Measurements from ENCODE around the gene TP53.

The TP53 gene

DNA sequence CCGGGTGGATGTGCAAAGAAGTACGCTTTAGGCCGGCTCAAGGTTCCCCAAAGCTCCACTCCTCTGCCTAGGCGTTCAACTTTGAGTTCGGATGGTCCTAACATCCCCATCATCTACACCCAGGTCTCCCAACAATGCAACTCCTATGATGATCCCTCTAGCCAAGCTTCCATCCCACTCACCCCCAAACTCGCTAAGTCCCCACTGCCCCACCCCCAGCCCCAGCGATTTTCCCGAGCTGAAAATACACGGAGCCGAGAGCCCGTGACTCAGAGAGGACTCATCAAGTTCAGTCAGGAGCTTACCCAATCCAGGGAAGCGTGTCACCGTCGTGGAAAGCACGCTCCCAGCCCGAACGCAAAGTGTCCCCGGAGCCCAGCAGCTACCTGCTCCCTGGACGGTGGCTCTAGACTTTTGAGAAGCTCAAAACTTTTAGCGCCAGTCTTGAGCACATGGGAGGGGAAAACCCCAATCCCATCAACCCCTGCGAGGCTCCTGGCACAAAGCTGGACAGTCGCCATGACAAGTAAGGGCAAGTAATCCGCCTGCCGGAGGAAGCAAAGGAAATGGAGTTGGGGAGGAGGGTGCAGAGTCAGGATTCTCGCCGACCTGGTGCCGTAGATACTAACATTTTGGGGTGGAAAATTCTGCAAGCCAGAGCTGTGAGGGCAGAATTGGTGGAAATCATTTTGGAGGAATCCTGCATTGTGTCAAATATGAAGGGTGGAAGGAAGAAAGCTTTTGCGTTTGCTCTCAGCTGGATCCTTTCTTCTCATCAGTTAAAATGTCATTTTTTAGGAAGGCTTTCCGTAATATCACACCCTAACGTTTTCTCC is at the start of gene TP53:
TP53 (minus strand) TSS at position 419 of the 836 bp plus-strand sequence. CDS start 10,896 bp downstream, outside the sequence.
- Histone ChIP-seq H3K4me1 (ENCODE audit: insufficient read depth, low read length) (peaks cover 33% of the 10 kb centered on the region), H3K4me3 (ENCODE audit: low read length) (peak within 1 kb of the TSS; percentile 83), H3K9me3 (ENCODE audit: low read length) (no peaks in the 10 kb centered on the region), H2AFZ (ENCODE audit: low read depth, low read length) (peak within 1 kb of the TSS; percentile 24), H3K36me3 (ENCODE audit: insufficient read depth, low read length) (peaks cover 4% of the 10 kb centered on the region), H3K27me3 (ENCODE audit: insufficient read depth, low read length) (no peaks in the 10 kb centered on the region)

DNA sequence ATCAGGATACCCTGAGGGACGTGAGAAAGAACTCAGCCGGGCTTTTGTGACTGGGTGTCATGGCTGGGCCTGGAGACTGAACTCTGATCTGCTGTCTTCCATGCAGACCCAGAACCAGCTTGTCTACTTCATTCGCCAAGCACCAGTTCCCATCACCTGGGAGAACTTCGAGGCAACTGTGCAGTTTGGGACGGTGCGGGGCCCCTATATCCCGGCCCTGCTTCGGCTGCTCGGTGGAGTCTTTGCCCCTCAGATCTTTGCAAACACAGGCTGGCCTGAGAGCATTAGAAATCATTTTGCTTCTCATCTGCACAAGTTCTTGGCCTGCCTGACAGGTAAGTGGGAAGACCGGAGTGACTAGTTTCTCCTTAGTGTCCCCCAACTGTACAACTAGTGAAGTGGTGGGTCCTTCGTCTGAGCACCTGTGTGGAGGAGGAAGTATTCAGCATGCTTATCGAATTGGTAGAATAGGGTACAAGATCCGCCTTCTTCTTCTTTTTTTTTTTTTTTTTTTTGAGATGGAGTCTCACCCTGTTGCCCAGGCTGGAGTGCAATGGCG is 45.8 kb upstream of the TP53 start:
- H3K4me3 ChIP-seq (ENCODE audit: low read length), result no peak overlapping the region
- no peaks in the 10 kb centered on the region for H3K9me3 ChIP-seq (ENCODE audit: low read length)
- peaks cover 4% of the 10 kb centered on the region for H3K4me1 ChIP-seq (ENCODE audit: insufficient read depth, low read length)
- H3K27me3 ChIP-seq (ENCODE audit: insufficient read depth, low read length), result peaks cover 15% of the 10 kb centered on the region
- H3K36me3 ChIP-seq (ENCODE audit: insufficient read depth, low read length), result no peaks in the 10 kb centered on the region
- no peak overlapping the region for H2AFZ ChIP-seq (ENCODE audit: low read depth, low read length)

DNA sequence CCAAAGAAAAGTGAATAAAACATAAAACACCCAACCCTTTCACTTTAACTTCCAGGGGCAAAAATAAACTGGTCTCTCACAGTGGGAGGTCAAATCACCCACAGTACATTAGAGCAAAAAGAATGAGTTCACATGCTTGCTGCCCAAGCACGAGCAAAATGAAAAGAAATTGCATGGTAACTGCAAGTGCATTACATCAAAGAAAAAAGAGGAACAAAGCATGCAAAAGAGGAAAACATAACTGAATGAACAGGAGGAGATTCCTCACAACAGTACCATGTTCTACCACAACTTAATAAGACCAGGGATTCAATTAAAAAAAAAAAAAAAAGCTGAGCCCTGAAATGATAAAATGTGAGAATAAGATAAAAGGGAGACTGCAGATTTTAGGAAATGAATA is 42.5 kb upstream of the TP53 start:
- no peaks in the 10 kb centered on the region for H3K36me3 ChIP-seq (ENCODE audit: insufficient read depth, low read length)
- no peak overlapping the region for H2AFZ ChIP-seq (ENCODE audit: low read depth, low read length)
- H3K4me3 ChIP-seq (ENCODE audit: low read length), result no peak overlapping the region
- no peaks in the 10 kb centered on the region for H3K9me3 ChIP-seq (ENCODE audit: low read length)
- peaks cover 4% of the 10 kb centered on the region for H3K4me1 ChIP-seq (ENCODE audit: insufficient read depth, low read length)
- peaks cover 9% of the 10 kb centered on the region for H3K27me3 ChIP-seq (ENCODE audit: insufficient read depth, low read length)

DNA sequence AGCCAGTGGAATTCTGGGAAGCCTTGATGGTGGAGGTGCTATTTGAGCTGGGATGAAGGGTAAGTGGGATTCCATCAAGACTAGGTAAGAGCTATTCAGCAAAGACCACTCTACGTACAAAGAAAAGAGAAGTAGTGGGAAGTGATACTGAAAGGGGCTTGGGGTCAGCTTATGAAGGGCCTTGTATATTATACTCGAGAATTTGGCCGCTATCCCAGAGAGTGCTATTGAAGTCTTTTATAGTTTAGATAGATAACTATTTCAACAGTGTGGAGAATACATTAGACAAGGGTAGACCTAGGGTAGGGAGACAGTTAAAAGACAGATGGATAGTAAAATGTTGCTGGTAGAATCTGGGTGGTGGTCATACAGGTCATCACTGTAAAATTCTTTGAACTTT is 40.6 kb upstream of the TP53 start:
- Histone ChIP-seq H3K4me1 (ENCODE audit: insufficient read depth, low read length) (peaks cover 4% of the 10 kb centered on the region), H2AFZ (ENCODE audit: low read depth, low read length) (no peak overlapping the region), H3K27me3 (ENCODE audit: insufficient read depth, low read length) (peaks cover 3% of the 10 kb centered on the region), H3K9me3 (ENCODE audit: low read length) (no peaks in the 10 kb centered on the region), H3K36me3 (ENCODE audit: insufficient read depth, low read length) (no peaks in the 10 kb centered on the region), H3K4me3 (ENCODE audit: low read length) (no peak overlapping the region)

DNA sequence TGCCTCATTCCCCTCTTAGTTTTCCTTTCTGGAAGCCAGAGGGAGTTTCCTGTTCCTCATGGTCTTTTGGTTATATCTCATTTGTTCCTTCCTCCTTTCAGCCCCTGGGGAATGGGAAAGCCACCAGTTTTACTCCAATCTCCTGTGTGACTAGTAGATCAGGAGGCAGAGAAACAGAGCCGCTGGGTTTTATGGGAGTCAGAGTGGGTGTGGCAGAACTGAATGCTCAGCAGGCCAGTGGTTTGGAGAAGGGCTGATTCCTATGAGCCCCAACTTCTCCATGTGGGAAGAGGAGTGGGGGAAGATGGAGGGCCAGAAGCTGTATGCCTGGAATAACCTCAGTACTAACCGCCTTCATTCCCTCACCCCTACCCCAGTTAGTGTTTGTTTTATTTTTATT is 34.3 kb upstream of the TP53 start:
- Histone ChIP-seq H3K36me3 (ENCODE audit: insufficient read depth, low read length) (no peaks in the 10 kb centered on the region), H3K4me1 (ENCODE audit: insufficient read depth, low read length) (peaks cover 17% of the 10 kb centered on the region)

DNA sequence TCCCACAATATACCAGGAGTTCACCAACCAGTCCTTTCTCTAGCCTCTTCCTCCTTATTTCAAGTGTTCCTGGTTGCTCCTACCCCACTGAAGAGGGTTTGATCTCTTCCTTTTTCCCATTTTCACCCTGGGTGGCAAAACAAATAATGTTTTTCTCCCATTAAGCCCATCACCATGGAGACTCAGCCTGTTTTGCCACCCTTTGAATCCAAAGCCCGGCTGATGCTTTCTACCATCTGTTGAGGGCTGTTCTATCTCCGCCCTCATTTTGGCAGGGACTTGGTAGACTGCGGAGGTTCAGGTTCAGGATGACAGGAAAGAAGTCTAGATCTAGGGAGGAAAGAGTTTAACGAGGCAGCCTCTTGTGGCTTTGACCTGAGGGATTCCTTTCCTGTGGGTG is 32.8 kb upstream of the TP53 start:
- Histone ChIP-seq H2AFZ (ENCODE audit: low read depth, low read length) (no peak overlapping the region), H3K9me3 (ENCODE audit: low read length) (no peaks in the 10 kb centered on the region), H3K4me1 (ENCODE audit: insufficient read depth, low read length) (peaks cover 32% of the 10 kb centered on the region), H3K36me3 (ENCODE audit: insufficient read depth, low read length) (no peaks in the 10 kb centered on the region), H3K4me3 (ENCODE audit: low read length) (no peak overlapping the region), H3K27me3 (ENCODE audit: insufficient read depth, low read length) (peaks cover 4% of the 10 kb centered on the region)

More for the DNA sequence above, 34.3 kb upstream of the TP53 start:
- H3K4me3 ChIP-seq (ENCODE audit: low read length), result no peak overlapping the region
- peaks cover 4% of the 10 kb centered on the region for H3K27me3 ChIP-seq (ENCODE audit: insufficient read depth, low read length)
- H2AFZ ChIP-seq (ENCODE audit: low read depth, low read length), result no peak overlapping the region
- no peaks in the 10 kb centered on the region for H3K9me3 ChIP-seq (ENCODE audit: low read length)

DNA sequence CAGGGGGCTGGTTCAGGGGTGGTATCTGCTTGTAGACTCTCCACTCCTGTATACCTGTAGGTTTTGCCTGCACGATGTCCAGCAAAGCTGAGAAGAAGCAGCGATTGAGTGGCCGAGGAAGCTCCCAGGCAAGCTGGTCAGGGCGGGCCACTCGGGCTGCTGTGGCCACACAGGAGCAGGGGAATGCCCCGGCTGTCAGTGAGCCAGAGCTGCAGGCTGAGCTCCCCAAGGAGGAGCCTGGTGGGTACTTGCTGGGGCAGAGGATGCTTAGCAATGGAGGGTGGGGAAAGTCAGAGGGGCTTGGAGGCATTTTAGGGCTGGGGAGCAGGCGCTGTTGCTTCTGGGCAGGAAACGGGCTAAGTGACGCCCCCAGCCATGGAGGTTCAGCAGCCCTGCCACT is 32.4 kb upstream of the TP53 start:
- peaks cover 36% of the 10 kb centered on the region for H3K4me1 ChIP-seq (ENCODE audit: insufficient read depth, low read length)
- no peak overlapping the region for H3K4me3 ChIP-seq (ENCODE audit: low read length)
- H3K9me3 ChIP-seq (ENCODE audit: low read length), result no peaks in the 10 kb centered on the region
- H3K27me3 ChIP-seq (ENCODE audit: insufficient read depth, low read length), result peaks cover 4% of the 10 kb centered on the region
- no peaks in the 10 kb centered on the region for H3K36me3 ChIP-seq (ENCODE audit: insufficient read depth, low read length)
- H2AFZ ChIP-seq (ENCODE audit: low read depth, low read length), result no peak overlapping the region

DNA sequence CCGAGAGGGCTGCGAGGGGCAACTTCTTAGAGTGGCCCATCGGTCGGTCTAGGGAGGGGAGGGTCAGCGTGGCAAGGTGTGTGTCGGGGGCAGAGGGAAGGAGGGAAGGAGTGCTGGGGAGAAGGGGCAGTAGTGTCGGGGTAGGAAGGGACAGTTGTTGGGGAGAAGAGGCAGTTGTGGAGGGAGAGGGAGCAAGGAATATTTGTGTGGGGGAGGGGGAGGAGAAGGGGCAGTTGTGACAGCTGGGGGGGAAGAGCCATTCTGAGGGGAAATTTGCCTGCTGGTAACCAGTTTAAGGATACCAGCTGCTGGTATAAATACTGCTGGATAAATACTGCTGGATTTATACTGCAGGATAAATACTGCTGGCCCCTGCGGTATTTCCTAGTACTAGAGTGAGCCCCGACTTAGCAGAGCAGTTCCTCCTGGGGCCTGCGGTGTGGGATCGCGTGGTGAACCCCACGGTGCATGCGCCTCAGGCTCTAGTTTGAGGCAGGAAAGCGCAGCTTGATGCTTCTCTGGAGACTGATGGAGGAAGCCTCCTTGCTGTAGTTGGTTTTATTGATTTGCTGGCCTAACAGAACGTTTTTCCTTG is 30.6 kb upstream of the TP53 start:
- H3K4me1 ChIP-seq (ENCODE audit: insufficient read depth, low read length), result peaks cover 50% of the 10 kb centered on the region
- H3K27me3 ChIP-seq (ENCODE audit: insufficient read depth, low read length), result peaks cover 4% of the 10 kb centered on the region
- H3K4me3 ChIP-seq (ENCODE audit: low read length), result peak overlapping the region; percentile 66
- no peaks in the 10 kb centered on the region for H3K36me3 ChIP-seq (ENCODE audit: insufficient read depth, low read length)
- H2AFZ ChIP-seq (ENCODE audit: low read depth, low read length), result peak overlapping the region; percentile 73
- no peaks in the 10 kb centered on the region for H3K9me3 ChIP-seq (ENCODE audit: low read length)

DNA sequence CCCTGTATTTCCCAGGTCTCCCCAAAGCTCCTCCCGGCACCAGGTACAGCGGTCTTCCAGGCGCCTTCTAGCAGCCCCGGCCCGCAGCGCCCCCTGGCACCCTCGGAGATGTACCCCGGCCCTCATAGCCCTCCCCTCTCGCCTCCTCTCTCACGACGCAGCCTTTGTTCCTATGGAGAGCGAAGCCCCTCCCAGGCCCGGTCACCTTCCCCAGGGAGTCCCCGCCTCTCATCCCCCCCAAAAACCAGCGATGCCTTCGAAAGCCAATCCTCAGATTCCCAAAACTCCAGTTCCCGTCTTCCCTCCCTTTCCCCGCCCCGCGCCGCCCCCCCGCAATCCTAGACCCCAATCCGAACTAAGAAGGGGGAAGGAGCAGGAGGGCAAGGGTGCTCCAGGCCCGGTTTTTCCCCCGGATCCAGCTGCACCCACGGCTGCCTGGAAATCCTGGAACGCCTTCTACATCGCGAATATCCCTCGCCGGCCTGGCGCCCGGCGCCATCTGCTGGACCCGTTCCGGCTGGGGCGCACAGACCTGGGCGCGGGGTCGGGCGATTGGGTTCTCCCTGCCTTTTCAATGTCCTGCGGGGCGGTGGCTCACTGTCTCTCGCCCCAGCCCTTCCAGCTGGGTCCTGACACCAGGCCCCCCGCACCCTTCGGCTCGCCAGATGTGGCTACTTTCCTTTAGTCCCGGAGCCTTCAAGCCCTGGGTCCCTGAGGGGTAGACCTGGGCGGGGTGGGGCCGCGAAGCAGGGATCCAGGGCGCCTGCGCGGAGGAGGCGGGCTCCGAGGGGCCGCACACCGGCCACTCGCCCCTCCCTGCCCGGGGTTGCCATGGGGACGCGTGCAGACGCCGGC is 29.8 kb upstream of the TP53 start, which contains the start of gene DNAH2:
DNAH2 (plus strand) TSS at position 844 of the 855 bp plus-strand sequence. CDS start 1,991 bp downstream, outside the sequence.
- H3K4me3 ChIP-seq (ENCODE audit: low read length), result peak within 1 kb of the TSS; percentile 66
- H3K36me3 ChIP-seq (ENCODE audit: insufficient read depth, low read length), result no peaks in the 10 kb centered on the region
- no peaks in the 10 kb centered on the region for H3K9me3 ChIP-seq (ENCODE audit: low read length)
- peak within 1 kb of the TSS; percentile 73 for H2AFZ ChIP-seq (ENCODE audit: low read depth, low read length)
- H3K27me3 ChIP-seq (ENCODE audit: insufficient read depth, low read length), result peaks cover 4% of the 10 kb centered on the region
- peaks cover 57% of the 10 kb centered on the region for H3K4me1 ChIP-seq (ENCODE audit: insufficient read depth, low read length)

DNA sequence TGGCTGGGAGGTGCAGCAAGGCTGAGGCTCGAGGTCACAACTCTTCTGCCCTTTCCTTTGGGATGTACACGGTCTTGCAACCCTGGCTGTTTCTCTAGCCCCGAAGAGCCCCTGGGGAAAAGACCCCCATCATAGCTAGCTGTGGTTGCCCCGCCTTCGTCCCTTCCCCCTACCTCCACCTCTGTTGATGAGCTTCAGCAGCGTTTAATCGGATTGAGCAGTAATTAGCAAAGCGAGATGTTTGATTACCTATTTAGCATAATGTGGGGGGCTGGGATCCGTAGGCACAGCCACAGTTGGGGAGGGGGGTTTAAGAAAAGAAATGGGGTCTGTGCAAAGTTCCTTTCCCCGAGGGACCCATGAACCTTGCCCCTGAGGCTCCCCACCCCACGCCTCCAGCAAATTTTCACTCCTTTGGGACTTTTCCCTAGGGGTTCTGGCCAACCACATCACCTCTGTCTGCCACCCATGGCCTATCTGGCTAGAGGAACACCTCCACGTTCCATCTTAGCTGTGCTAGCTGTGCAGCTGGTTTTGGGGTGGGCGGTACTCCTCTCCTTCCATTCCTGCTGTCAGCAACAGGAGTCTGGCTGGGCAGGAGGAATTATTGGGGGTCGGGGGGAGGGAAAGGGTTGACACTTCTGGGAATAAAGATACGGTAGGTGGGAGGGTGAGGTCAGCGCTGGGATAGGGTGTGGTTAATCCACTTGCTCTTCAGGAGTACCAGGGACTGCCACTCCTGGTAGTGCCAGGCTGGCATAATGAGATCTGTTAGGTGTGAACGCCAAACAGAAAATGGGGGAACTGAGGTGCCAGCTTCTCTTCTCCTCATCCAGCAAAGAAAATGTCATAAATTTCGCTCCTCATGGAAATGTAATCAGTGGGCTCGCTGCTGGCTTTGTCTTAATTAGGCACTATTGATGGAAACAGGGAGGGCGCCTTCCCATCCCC is 28.9 kb upstream of the TP53 start:
- H3K9me3 ChIP-seq (ENCODE audit: low read length), result no peaks in the 10 kb centered on the region
- H3K36me3 ChIP-seq (ENCODE audit: insufficient read depth, low read length), result no peaks in the 10 kb centered on the region
- H2AFZ ChIP-seq (ENCODE audit: low read depth, low read length), result no peak overlapping the region
- H3K27me3 ChIP-seq (ENCODE audit: insufficient read depth, low read length), result peaks cover 4% of the 10 kb centered on the region
- H3K4me1 ChIP-seq (ENCODE audit: insufficient read depth, low read length), result peaks cover 66% of the 10 kb centered on the region
- peak overlapping the region; percentile 66 for H3K4me3 ChIP-seq (ENCODE audit: low read length)

DNA sequence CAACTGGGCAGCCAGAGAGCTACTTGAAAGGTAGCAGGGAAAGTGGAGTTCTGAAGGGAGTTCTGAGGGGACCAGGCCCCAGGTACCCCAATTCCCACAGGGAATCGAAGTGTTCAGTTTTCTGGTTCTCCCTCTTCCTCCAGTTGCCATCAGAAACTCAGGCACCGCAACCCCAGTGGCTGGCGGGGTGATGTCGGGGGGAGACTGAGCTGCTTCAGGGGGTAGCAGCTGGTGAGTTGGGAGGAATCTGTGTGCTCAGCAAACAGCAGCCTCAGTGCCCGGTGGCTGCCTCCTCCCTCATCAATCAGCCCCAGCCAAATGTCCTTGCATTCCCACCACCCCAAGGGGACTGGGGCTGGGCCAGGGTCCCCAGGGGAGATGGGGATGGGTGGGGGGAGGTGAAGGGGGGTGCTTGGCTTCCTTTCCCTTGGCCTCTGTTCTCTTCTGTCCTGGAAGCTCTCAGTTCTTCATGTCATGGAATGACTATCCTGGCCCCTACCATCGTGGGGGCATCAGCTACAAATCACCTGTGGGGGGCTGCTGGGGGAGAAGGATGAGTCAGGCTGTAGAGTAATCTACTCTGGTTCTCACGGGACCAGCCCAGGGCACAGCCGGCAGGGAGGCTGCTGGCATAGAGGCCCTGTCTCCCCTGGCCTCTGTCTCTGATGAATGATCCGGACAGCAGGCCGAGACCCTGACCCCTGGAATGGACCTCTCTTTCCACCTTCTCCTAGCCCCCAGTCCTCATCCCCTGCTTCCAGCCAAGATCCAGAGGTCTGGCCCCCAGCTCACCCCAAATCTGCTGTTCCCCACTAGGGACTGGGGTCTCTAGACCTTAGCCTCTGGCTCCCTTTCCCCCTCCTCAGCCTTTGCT is 27.7 kb upstream of the TP53 start:
- Histone ChIP-seq H2AFZ (ENCODE audit: low read depth, low read length) (no peak overlapping the region), H3K4me1 (ENCODE audit: insufficient read depth, low read length) (peaks cover 67% of the 10 kb centered on the region), H3K36me3 (ENCODE audit: insufficient read depth, low read length) (no peaks in the 10 kb centered on the region), H3K9me3 (ENCODE audit: low read length) (no peaks in the 10 kb centered on the region), H3K27me3 (ENCODE audit: insufficient read depth, low read length) (peaks cover 4% of the 10 kb centered on the region), H3K4me3 (ENCODE audit: low read length) (no peak overlapping the region)
